GM21526 (cell line): ENCODE results near the gene PDE4B.

Source experiments
- ATAC-seq: cut with Tn5 transposase; IDR thresholded peaks from one replicate; pipeline ENCODE4 v1.9.1; 2021; ENCODE audit warnings: moderate library complexity; ENCODE audit not compliant: unreplicated experiment, low FRiP score

Gene PDE4B

GRCh38 chr1:66323958-66324625 lies 531.4 kb downstream of the PDE4B start:
- ATAC-seq, result no peak

GRCh38 chr1:66325594-66326380 lies 533.1 kb downstream of the PDE4B start:
- ATAC-seq, result no peak

- ATAC-seq, result no peak
Observed at GRCh38 chr1:66326867-66327266, 534.2 kb downstream of the PDE4B start.

- ATAC-seq, result no peak
Observed at GRCh38 chr1:66327588-66327987, 534.9 kb downstream of the PDE4B start.

GRCh38 chr1:66328896-66329295 lies 536.2 kb downstream of the PDE4B start:
- no peak for ATAC-seq

- ATAC-seq, result no peak
Observed at GRCh38 chr1:66330722-66331141, 538.0 kb downstream of the PDE4B start.

- ATAC-seq, result no peak
Observed at GRCh38 chr1:66331658-66332547, 539.2 kb downstream of the PDE4B start.

- ATAC-seq, result no peak
Observed at GRCh38 chr1:66332548-66332901, 539.8 kb downstream of the PDE4B start.

GRCh38 chr1:66333466-66334199 lies 540.9 kb downstream of the PDE4B start:
- ATAC-seq, result no peak

DNA sequence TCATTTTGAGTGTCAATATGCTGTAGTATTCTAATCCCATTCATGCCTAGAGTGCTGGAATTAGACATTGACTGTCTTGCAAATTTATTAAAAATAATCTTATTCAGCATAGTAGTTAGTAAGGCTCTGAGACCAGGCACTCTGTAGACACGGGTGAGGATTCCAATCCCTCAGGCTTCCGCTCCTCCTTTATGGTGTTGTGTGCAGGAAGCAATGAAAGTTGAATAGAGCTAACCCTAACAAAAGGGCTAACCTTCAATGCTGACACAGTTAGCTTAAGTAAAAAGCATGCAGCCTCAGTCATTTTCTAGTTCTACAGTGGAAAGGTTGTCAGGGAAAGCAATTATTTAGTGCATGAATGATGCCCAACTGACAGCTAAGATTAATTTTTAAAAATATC lies 541.6 kb downstream of the PDE4B start:
- ATAC-seq, result no peak

GRCh38 chr1:66335125-66335524 lies 542.4 kb downstream of the PDE4B start:
- ATAC-seq, result no peak

DNA sequence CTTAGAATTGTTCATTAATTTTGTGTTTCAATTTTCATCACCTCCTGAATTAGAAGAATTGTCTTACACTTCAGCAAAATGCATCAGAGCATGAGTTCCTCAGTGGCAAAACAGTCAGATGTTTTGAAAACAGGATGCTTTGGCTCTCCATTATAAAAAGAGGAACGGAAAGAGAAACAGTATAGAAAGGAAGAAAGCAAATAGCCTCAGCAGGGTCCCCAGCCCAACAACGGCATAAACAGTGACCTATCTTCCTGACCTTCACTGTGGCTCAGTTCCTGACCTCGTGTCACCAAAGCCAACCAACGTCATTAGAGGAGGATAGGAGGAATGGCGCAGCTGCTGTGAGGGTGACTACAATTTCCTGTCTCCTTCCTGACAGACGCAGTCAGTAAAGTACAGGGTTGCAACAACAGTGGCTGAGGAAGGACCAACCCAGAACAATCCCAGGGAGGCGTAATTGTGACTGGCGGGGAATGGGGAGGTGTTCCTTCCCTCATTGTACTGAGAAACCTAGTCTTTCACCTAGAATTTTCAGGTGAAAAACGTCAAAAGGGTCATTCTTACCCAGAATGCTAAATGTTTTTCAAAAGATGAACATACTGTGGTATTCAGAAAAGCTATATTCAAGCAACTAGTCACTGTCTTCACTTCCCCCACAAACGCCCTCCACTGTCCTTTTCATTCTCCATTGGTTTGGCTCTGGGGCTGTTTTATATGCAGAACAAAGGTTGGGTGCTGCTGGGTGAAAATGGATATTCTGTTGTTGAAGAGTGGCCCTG lies 543.4 kb downstream of the PDE4B start:
- ATAC-seq, result peak; percentile 80

DNA sequence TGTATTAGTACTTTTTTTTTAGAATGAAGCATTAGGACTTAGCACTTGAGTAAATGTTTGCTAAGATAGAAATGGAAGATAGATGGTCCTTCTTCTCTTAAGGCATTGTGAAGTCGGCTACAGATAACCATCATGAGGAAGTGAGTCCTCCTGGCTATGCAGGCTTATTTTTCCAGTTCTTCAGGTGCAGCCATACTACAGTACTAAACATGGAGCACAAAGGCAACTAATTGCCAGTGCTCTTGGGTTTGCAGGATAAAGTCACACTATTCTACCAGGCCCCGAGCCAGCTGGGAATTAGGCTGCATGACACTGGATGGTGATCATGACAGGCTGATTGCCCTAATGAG lies 543.9 kb downstream of the PDE4B start:
- no peak for ATAC-seq

DNA sequence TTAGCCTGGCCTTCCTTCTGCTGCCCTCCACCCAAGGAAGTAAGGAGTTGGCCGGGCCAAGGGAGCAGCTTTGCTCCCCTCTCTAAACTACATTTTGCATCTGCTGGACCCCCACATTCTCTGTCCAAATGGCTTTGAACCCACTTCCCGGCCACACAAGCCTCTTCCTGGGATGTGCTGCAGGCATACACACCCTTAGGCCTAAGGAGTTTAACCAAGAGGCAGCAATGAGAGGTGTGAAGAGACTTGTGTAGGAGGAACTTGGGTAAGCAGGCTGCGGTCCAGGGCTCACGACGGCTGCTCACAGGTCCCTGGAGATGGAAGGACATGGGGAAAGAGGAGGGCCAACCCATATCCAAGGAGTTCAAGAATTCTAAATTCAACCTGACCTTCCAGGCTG lies 544.6 kb downstream of the PDE4B start:
- ATAC-seq, result no peak

- no peak for ATAC-seq
Observed at GRCh38 chr1:66339944-66340343, 547.2 kb downstream of the PDE4B start.

GRCh38 chr1:66341446-66342089 lies 548.9 kb downstream of the PDE4B start:
- no peak for ATAC-seq

DNA sequence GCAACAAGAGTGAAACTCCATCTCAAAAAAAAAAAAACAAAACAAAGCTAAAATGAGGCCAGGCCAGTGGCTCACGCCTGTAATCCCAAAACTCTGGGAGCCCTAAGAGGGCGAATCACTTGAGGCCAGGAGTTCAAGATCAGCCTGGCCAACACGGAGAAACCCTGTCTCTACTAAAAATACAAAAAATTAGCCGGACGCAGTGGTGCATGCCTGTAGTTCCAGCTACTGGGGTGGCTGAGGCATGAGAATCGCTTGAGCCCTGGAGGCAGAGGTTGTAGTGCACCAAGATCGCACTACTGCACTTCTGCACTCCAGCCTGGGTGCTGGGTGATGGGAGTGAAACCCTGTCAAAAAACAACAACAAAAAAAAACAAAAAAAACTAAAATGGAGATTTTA lies 550.0 kb downstream of the PDE4B start:
- peak; percentile 60 for ATAC-seq

- no peak for ATAC-seq
Observed at GRCh38 chr1:66343569-66344325, 551.1 kb downstream of the PDE4B start.
